Stimulated activated CD4-positive, alpha-beta T cell treated with anti-CD3 and anti-CD28 coated beads, Interleukin-1b, Interleukin-23, amount 100 ng/mL, for 1 hour (primary cell): ENCODE measurements around the gene FAM222B.

Experiments
- DNase-seq, 2 donors: peaks; one replicate each; pipeline ENCODE4 v3.0.0-alpha.2; 2020; ENCODE audit warnings: low read depth in 2 of 2

Gene FAM222B

DNA sequence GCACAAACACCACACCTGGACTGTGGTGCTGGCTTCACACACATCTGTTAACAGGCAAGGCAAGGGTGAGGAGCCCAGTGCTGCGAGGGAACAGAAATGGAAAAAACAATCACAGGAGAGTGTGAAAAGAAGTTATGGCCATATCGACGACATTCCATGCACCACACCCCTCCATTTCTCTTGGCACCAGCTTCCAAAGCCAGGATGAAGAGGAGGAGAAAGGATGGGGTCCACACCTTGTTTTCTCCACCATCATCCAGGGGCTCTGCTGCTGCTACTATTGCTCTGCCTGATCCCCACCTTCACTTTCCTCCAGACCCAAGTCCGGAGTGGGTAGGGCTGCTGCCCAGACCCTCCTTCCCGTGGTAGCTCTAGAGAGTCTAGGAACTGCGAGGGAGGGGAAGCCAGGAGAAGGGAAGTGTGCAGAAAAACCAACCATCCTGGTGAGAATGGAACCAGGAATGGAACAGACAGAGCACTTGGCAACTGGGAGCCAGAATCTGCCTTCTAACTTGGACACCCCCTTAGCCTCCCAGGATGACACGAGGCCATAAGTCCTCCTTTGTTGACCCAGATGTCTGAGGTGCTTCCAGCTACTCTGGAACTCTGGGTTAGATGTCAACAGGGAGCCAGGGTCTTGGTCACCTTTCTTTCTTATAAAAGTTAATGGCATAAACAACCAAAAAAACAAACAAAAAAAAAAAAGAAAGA, 129.7 kb downstream of the FAM222B start:
- no peak for DNase-seq

DNA sequence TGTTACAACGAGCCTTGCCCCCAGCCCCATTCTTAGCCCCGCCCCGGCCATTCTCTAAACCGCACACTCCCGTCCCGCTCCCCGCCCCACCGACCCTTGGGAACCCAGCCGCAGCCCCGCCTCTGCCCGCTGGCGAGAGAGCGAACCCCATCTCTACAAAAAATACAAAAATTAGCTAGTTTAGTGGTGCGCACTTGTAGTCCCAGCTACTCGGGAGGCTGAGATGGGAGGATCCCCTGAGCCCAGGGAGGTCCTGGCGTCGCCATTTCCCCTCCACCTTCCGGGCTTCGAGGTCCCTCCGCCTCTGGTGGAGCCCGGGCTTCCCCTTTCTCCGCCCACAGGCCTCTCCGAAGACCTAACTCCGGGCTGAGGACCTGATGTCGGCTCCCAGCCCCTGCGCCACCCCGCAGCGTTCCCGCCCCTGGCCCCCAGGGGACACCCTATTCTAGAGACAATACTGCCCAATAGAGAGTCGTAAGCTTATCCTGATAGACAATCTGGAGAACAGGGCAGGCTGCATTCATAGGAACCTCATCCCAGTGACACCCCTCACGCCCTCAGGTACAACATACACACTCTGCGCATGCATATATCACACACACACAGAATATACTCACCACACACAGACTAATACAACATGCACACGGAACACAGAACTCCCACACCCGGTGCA, 130.4 kb downstream of the FAM222B start:
- DNase-seq = no peak

DNA sequence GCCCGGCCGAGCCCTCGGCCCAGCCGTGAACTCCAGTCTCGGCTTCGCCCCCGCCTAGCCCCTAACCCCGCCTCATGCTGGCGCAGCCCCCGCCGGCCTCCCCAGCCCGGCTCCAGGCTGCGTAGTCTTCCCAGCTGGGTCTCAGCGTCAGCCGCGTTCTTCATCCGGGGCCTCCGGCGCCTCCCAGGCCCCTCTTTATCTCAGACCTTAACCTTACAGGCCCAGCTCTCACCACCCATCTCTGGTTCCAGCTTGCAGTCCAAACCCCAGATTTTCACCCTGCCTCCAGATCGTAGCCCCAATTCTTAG, 130.9 kb downstream of the FAM222B start, which contains the start of gene PROCA1:
TSS of gene PROCA1 (minus strand) at position 166 of the 309 bp plus-strand sequence. CDS start 228 bp downstream, outside the sequence.
- no peak for DNase-seq

DNA sequence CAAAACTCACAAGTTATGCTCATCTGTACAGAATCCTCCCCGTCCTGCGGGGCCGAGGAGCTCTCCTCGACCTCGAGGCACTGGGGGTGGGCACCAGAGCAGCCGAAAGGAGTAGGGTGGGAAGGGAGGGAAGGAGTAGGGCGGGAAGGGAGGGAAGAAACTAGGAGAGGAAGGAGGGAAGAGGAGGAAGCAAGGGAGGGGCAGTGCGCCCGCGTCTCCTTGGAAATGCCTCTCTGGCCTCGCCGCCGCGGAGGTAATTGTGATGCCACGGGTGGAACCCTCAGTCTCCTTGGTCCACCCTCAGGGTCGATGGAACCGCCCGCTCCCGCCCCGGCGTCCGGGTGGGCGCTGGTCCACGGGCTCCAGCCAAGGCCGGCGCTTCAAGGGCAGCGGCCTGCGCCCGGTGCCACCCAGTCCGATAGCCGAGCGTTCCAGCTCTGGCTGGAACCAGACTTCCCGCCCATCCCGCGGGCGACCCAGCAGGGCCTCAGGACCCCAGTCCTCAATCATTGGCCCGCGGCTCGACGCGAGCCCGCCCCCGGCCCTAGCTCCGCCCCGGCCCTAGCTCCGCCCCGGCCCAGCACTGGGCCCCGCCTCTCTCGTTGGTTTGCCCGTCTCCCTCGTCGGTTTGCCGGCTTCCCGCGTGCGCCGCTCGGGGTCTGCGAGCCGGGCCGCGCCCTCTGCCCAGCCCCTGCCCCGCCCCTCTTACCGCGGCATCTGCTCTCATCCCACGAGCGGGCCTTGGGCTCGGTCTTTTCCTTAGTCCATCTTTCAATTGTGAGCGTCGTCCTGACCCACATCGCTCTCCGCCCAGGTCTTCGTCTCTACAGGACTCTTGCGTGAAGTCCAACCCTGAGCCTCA, 131.5 kb downstream of the FAM222B start:
- peak; percentile 75 to 89 for DNase-seq

DNA sequence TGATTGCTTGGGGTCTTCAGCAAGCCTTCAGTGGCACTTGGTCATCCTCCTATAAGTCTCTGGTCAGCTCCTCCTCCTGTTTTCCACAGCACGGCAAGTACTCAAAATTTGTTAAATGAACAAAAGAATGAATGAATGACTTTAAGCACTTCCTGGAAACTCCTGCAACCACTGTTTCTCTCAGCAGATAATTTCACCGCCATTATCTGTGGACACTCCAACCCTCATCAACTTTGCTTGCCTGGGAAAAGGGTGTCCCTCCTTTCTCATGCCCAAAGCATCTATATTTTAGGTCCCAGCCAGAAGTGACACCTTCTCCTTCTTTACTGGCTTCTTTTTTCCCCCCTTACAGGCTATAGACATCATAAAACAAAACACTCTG, 135.3 kb downstream of the FAM222B start:
- no peak for DNase-seq

DNA sequence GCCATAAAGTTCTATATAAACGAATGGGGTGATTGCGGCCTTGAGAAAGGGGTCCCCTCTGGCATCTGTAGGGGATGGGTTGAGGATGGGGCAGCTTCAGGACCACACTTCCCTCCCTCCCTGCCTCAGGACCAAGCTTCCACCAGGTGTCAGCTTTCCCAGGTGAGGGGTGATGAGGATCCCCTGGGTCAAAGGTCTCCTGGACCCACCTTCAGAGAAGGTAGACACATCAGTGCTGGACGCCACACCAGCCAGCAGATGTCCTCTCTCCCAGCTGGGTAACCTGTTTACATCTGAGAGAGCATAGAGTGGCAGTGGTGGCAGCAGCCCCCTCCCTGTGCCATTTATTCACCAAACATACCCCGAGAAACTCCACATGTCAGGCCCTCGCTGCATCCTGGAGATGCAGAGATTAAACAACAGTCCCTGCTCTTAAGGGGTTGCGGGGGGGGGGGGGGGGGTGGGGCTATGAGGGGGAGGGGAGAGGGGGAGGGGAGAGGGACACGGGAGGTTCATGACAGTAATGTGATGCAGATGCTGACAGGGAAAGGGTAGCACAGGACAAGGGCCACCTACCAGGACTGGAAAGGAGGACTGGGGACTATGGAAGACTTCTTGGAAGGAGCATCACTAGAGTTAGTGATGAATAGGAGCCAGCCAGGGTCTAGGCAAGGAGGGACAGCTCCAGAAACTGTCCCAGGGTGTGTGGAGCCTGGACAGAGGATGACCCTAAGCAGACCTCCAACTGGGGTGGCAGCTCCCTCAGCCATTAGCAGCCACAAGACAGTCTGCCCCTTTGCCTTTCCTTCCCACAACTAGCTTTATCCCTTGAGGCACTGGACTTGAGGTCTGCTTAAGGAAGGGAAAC, 135.9 kb downstream of the FAM222B start:
- no peak for DNase-seq
